AG10803 (cell line): Measurements from ENCODE around the gene HUS1B.
"Not testable (repeated sequence)": the region's sequence is repeated elsewhere in the genome, so short reads cannot be mapped to it uniquely, and the experiment has no call there.

Experiments
- DNase-seq: peaks from one replicate; pipeline ENCODE4 v3.0.0; 2010; ENCODE audit warnings: low read depth
- H3K4me3 ChIP-seq: 2 replicates; pipeline ENCODE4 v1.5.1; 2011; ENCODE audit warnings: mild to moderate bottlenecking, low read length, control low read depth
- CTCF ChIP-seq: conservative IDR thresholded peaks from 2 replicates; pipeline ENCODE4 v1.5.1; 2011; ENCODE audit warnings: mild to moderate bottlenecking, low read length, control low read depth, inconsistent platforms

Gene HUS1B

GRCh38 chr6:700490-700889, 43.6 kb upstream of the HUS1B start:
- no peak for DNase-seq
- H3K4me3 ChIP-seq: no peak overlapping the region
- no peak for TF ChIP-seq CTCF

GRCh38 chr6:699319-699718, 42.4 kb upstream of the HUS1B start:
- no peak for TF ChIP-seq CTCF
- no peak overlapping the region for H3K4me3 ChIP-seq
- no peak for DNase-seq

DNA sequence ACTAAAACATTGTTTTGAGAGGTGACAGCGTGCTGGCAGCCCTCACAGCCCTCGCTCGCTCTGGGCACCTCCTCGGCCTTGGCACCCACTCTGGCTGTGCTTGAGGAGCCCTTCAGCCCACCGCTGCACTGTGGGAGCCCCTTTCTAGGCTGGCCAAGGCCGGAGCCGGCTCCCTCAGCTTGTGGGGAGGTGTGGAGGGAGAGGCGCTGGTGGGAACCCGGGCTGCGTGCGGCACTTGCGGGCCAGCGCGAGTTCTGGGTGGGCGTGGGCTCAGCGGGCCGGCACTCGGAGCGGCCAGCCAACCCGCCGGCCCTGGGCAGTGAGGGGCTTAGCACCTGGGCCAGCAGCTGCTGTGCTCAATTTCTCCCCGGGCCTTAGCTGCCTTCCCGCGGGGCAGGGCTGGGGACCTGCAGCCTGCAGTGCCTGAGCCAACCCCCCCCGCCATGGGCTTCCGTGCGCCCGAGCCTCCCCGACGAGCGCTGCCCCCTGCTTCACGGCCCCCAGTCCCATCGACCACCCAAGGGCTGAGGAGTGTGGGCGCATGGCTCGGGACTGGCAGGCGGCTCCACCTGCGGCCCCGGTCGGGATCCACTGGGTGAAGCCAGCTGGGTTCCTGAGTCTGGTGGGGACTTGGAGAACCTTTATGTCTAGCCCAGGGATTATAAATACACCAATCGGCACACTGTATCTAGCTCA, 37.7 kb upstream of the HUS1B start:
- not testable (repeated sequence) for H3K4me3 ChIP-seq, DNase-seq

- TF ChIP-seq CTCF: no peak
- DNase-seq: no peak
- H3K4me3 ChIP-seq: peak overlapping the region; percentile 90
These were observed 36.8 kb upstream of the HUS1B start for GRCh38 chr6:693723-694009.

- H3K4me3 ChIP-seq: peak within 1 kb of the TSS; percentile 90
- DNase-seq: peak; percentile 83
- peak; percentile 24 for TF ChIP-seq CTCF
These were observed 36.2 kb upstream of the HUS1B start, which contains the start of gene EXOC2 for GRCh38 chr6:692858-693722. EXOC2 (minus strand) TSS chr6:693139; CDS start chr6:637818, 55,321 bp downstream.

DNA sequence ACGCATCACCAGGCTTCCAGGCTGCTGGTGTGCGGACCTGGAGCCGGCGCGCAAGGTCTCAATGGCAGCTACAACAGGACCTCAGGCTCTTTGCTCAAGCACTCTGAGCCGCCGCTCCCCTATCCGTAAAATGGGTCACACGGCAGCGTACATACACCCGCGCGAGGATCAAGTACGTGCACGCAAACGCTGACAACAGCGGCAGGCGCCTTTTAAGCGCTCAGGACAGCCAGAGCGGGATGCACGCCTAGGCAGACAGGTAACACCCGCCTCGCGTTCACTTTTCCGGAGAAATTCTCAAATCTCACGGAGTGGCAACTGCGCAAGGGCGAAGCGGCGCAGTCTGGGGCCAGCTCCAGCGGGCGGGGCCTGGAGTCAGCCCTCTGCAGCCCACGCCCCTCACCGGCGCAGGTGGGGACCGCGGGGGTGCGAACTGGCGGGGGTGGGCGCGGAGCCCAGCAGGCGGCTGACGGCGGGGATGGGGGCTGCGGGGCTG, 35.5 kb upstream of the HUS1B start:
- no peak for TF ChIP-seq CTCF
- peak; percentile 29 for DNase-seq
- peak overlapping the region; percentile 90 for H3K4me3 ChIP-seq

- no peak overlapping the region for H3K4me3 ChIP-seq
- no peak for DNase-seq
- TF ChIP-seq CTCF: no peak
These were observed 32.3 kb upstream of the HUS1B start for GRCh38 chr6:689223-689622.
